H1 (cell line): ENCODE data around the gene CHRD. TPM values are rescaled to one million over a fixed set of nuclear protein-coding genes. Genes with fewer than 3 reads are reported as not detected.

Source experiments
- CTCF ChIA-PET: fragments of 300-600 bp; sonication (Branson Sonifier 250); formaldehyde crosslinking; loops from one replicate; lab custom pipeline; 2021; ENCODE audit not compliant: partially characterized antibody; lab: Charles Lee
- POLR2A ChIA-PET: fragments of 300-600 bp; sonication (Branson Sonifier 250); formaldehyde crosslinking; loops from one replicate; lab custom pipeline; 2021; ENCODE audit warnings: inconsistent platforms; ENCODE audit not compliant: partially characterized antibody; lab: Charles Lee
- DNase-seq, 2 experiments: peaks; one replicate each; pipeline versions ENCODE4 v3.0.0 to v3.0.0-alpha.2; 2010 to 2022; ENCODE audit warnings: low spot score in 2 of 2, low read depth in 1 of 2, mixed read lengths in 1 of 2
- FAIRE-seq: peaks from 2 replicates; lab custom pipeline; 2011; peaks lifted over from hg19 to GRCh38; lab: Jason Lieb, UNC
- H2AFZ ChIP-seq: 2 replicates; pipeline ENCODE4 v1.8.1; 2012; ENCODE audit warnings: low read length, inconsistent platforms
- H2AK5ac ChIP-seq: 2 replicates; pipeline ENCODE4 v1.6.1; 2013; ENCODE audit warnings: low read depth, low read length
- H2BK120ac ChIP-seq: replicated peaks from 2 replicates; pipeline ENCODE3; 2013; ENCODE audit warnings: low read depth, low read length, inconsistent platforms
- H2BK12ac ChIP-seq: 2 replicates; pipeline ENCODE4 v1.6.1; 2013; ENCODE audit warnings: low read depth, low read length
- H2BK15ac ChIP-seq: 2 replicates; pipeline ENCODE4 v1.6.1; 2013; ENCODE audit warnings: low read length
- H2BK20ac ChIP-seq: 2 replicates; pipeline ENCODE4 v1.6.1; 2013; ENCODE audit warnings: low read length
- H2BK5ac ChIP-seq: 2 replicates; pipeline ENCODE4 v1.6.1; 2013; ENCODE audit warnings: low read depth, low read length
- H3K14ac ChIP-seq: 2 replicates; pipeline ENCODE4 v1.6.1; 2013; ENCODE audit warnings: inconsistent platforms; ENCODE audit not compliant: insufficient read length
- H3K18ac ChIP-seq: 2 replicates; pipeline ENCODE4 v1.6.1; 2013; ENCODE audit warnings: low read length; ENCODE audit errors: extremely low read depth
- H3K23ac ChIP-seq: 2 replicates; pipeline ENCODE4 v1.6.1; 2013; ENCODE audit warnings: inconsistent platforms; ENCODE audit not compliant: insufficient read length
- H3K23me2 ChIP-seq: 2 replicates; pipeline ENCODE4 v1.6.1; 2013; ENCODE audit warnings: low read depth, low read length
- H3K27ac ChIP-seq: 2 replicates; pipeline ENCODE4 v1.6.1; 2011; ENCODE audit warnings: low read depth, low read length, inconsistent platforms
- H3K27me3 ChIP-seq, 4 experiments: replicated peaks in 1 of 4; 1 replicate in 1 of 4; 2 replicates in 3 of 4; pipeline versions ENCODE4 v1.6.1 to v1.8.1; 2011 to 2013; ENCODE audit warnings: low read length in 3 of 4, mild to moderate bottlenecking in 3 of 4, inconsistent platforms in 2 of 4, mixed read lengths in 2 of 4, moderate library complexity in 1 of 4; ENCODE audit not compliant: control insufficient read depth in 3 of 4, insufficient read depth in 3 of 4; ENCODE audit errors: extremely low read depth in 1 of 4
- H3K36me3 ChIP-seq, 4 experiments: 2 replicates each; pipeline versions ENCODE4 v1.6.1 to v1.8.1; 2011 to 2013; ENCODE audit warnings: mild to moderate bottlenecking in 4 of 4, low read length in 3 of 4, moderate library complexity in 2 of 4, control low read depth in 1 of 4, inconsistent platforms in 1 of 4; ENCODE audit not compliant: insufficient read depth in 4 of 4, control insufficient read depth in 2 of 4
- H3K4ac ChIP-seq: replicated peaks from 2 replicates; pipeline ENCODE3; 2013; ENCODE audit warnings: low read length, low read depth, mixed read lengths, inconsistent platforms; ENCODE audit not compliant: insufficient read length
- H3K4me1 ChIP-seq, 4 experiments: replicated peaks in 1 of 4; 1 replicate in 1 of 4; 2 replicates in 3 of 4; pipeline versions ENCODE4 v1.6.1 to v1.8.1; 2011 to 2013; ENCODE audit warnings: low read length in 3 of 4, inconsistent platforms in 2 of 4, mixed read lengths in 1 of 4; ENCODE audit not compliant: insufficient read depth in 4 of 4, control insufficient read depth in 3 of 4
- H3K4me2 ChIP-seq, 2 experiments: 2 replicates each; pipeline versions ENCODE4 v1.6.1 to v1.8.1; 2011 to 2013; ENCODE audit warnings: low read depth in 2 of 2, low read length in 2 of 2, control low read depth in 1 of 2, inconsistent platforms in 1 of 2, mild to moderate bottlenecking in 1 of 2; ENCODE audit not compliant: insufficient read depth in 1 of 2
- H3K4me3 ChIP-seq, 4 experiments: fragments of 200-600, 300-600 bp in 1 of 4; sonication (generic), shearing (Covaris generic), sonication (Bioruptor Twin) in 1 of 4; 2 replicates each; pipeline versions ENCODE4 v1.5.1 to v1.8.1; 2011 to 2016; ENCODE audit warnings: low read length in 4 of 4, low read depth in 3 of 4, control low read depth in 2 of 4, inconsistent platforms in 2 of 4, mild to moderate bottlenecking in 2 of 4, mixed read lengths in 1 of 4, moderate library complexity in 1 of 4; ENCODE audit not compliant: insufficient read depth in 2 of 4; ENCODE audit errors: extremely low read depth in 1 of 4
- H3K56ac ChIP-seq: replicated peaks from 2 replicates; pipeline ENCODE3; 2013; ENCODE audit warnings: low read depth, mild to moderate bottlenecking, mixed read lengths, low read length, inconsistent platforms; ENCODE audit not compliant: insufficient read length
- H3K79me1 ChIP-seq: 2 replicates; pipeline ENCODE4 v1.6.1; 2013; ENCODE audit warnings: low read depth, low read length, control low read depth
- H3K79me2 ChIP-seq, 2 experiments: 2 replicates each; pipeline versions ENCODE4 v1.6.1 to v1.8.1; 2012 to 2013; ENCODE audit warnings: low read length in 2 of 2, mild to moderate bottlenecking in 2 of 2, inconsistent platforms in 1 of 2; ENCODE audit not compliant: insufficient read depth in 2 of 2, control insufficient read depth in 1 of 2
- H3K9ac ChIP-seq, 4 experiments: replicated peaks in 1 of 4; 1 replicate in 1 of 4; 2 replicates in 3 of 4; pipeline versions ENCODE4 v1.6.1 to v1.8.1; 2011 to 2013; ENCODE audit warnings: low read depth in 3 of 4, low read length in 3 of 4, control low read depth in 2 of 4, mild to moderate bottlenecking in 2 of 4, moderate library complexity in 2 of 4, inconsistent platforms in 1 of 4; ENCODE audit errors: extremely low read depth in 1 of 4
- H3K9me3 ChIP-seq, 2 experiments: 2 replicates each; pipeline versions ENCODE4 v1.6.1 to v1.8.1; 2012 to 2013; ENCODE audit warnings: mild to moderate bottlenecking in 2 of 2, moderate library complexity in 2 of 2, control low read depth in 1 of 2, inconsistent platforms in 1 of 2, low read depth in 1 of 2, low read length in 1 of 2, mixed read lengths in 1 of 2; ENCODE audit not compliant: insufficient read depth in 2 of 2
- H4K20me1 ChIP-seq, 2 experiments: replicated peaks in 1 of 2; 2 replicates each; pipeline versions ENCODE3 to v1.8.1; 2011 to 2013; ENCODE audit warnings: inconsistent platforms in 2 of 2, low read length in 2 of 2, mild to moderate bottlenecking in 1 of 2; ENCODE audit not compliant: insufficient read depth in 2 of 2, control insufficient read depth in 1 of 2
- H4K5ac ChIP-seq: 2 replicates; pipeline ENCODE4 v1.6.1; 2013; ENCODE audit warnings: low read length, low read depth, mixed read lengths, inconsistent platforms; ENCODE audit not compliant: insufficient read length
- H4K8ac ChIP-seq: 2 replicates; pipeline ENCODE4 v1.8.0; 2013; ENCODE audit warnings: mild to moderate bottlenecking, moderate library complexity, low read length, inconsistent platforms; ENCODE audit not compliant: insufficient read depth; ENCODE audit errors: extremely low read depth
- H4K91ac ChIP-seq: replicated peaks from 2 replicates; pipeline ENCODE3; 2013; ENCODE audit warnings: low read length, mixed read lengths, inconsistent platforms; ENCODE audit not compliant: insufficient read length
- BACH1 ChIP-seq: IDR thresholded peaks from 2 replicates; pipeline ENCODE4 v1.6.1; 2012; ENCODE audit warnings: low read length, improper control_type of control experiment
- E2F6 ChIP-seq: IDR thresholded peaks from 2 replicates; pipeline ENCODE4 v1.6.1; 2012; ENCODE audit warnings: inconsistent platforms
- EGR1 ChIP-seq: IDR thresholded peaks from 2 replicates; pipeline ENCODE4 v1.6.1; 2011; ENCODE audit warnings: low read depth, low read length, borderline replicate concordance
- EZH2 ChIP-seq: fragments of 200-600 bp; sonication (generic); IDR thresholded peaks from 2 replicates; pipeline ENCODE4 v1.7.1; 2012; ENCODE audit warnings: low read depth, mild to moderate bottlenecking, moderate library complexity, low read length, inconsistent platforms; ENCODE audit not compliant: severe bottlenecking
- KDM4A ChIP-seq: IDR thresholded peaks from one replicate; pipeline ENCODE4 v1.7.1; 2012; ENCODE audit warnings: low read depth, mild to moderate bottlenecking, moderate library complexity, low read length, inconsistent platforms; ENCODE audit not compliant: severe bottlenecking
- MAFK ChIP-seq: IDR thresholded peaks from 2 replicates; pipeline ENCODE4 v1.6.1; 2012; ENCODE audit warnings: low read depth, mild to moderate bottlenecking, improper control_type of control experiment, low read length
- PHF8 ChIP-seq: fragments of 200-600 bp; sonication (generic); conservative IDR thresholded peaks from 2 replicates; pipeline ENCODE4 v1.7.1; 2012; ENCODE audit warnings: low read depth, mild to moderate bottlenecking, inconsistent platforms, low read length, moderate library complexity
- TAF1 ChIP-seq: IDR thresholded peaks from 2 replicates; pipeline ENCODE4 v1.6.1; 2011; ENCODE audit warnings: mild to moderate bottlenecking, low read depth, low read length
- ZNF274 ChIP-seq: IDR thresholded peaks from 2 replicates; pipeline ENCODE4 v1.7.0; 2012; ENCODE audit warnings: low read length, borderline replicate concordance; ENCODE audit errors: extremely low read depth
- whole genome bisulfite sequencing, 2 experiments: shearing (Covaris generic) in 1 of 2; methylation state at CpG; one replicate each; pipeline versions ENCODE4 v1.1.6 to v1.1.7; 2013 to 2015; ENCODE audit warnings: low lambda C conversion rate in 2 of 2, mixed read lengths in 2 of 2, inconsistent platforms in 1 of 2, low coverage in 1 of 2, missing lambda C conversion rate in 1 of 2; ENCODE audit not compliant: insufficient replicate concordance in 2 of 2, insufficient coverage in 1 of 2, insufficient read length in 1 of 2; ENCODE audit errors: extremely low coverage in 1 of 2, missing lambda C conversion rate in 1 of 2; 5-methylcytosine and 5-hydroxymethylcytosine counted together
- polyA plus RNA-seq, 7 experiments: library from polyadenylated mRNA; depleted of rRNA in 3 of 7; stranded (reverse) in 5 of 7; unstranded in 2 of 7; fragments of >200 nt in 5 of 7; fragments of 200-250 nt in 2 of 7; gene quantifications; 1 replicate in 5 of 7; 2 replicates in 1 of 7; 4 replicates in 1 of 7; pipeline versions ENCODE4 v1.2.1 to v1.2.3, GENCODE V29; 2011 to 2013; ENCODE audit warnings: missing spikeins in 2 of 7, mixed read lengths in 2 of 7
- total RNA-seq: library from RNA; stranded (reverse); fragmentation: NEBNext Ultra II Directional; extraction: Animal tissue kit (Norgen Biotek cat#: 25700); gene quantifications from 2 replicates; pipeline ENCODE4 v1.2.1, GENCODE V29; 2021
- TF ChIP-seq, protein P1 (sequence below): IDR thresholded peaks from 2 replicates; pipeline ENCODE4 v1.6.1; 2012; ENCODE audit warnings: inconsistent platforms

CHRD gene
- total and polyA plus RNA-seq, 2 of the 8 experiments (the other 6 are each of a cell fraction or from before 2014, with no cell fraction given), result 0.62 to 0.86 TPM

GRCh38 chr3:184361532-184361931 lies 18.3 kb upstream of the CHRD start, which contains the start of the genes CLCN2 and POLR2H:
CLCN2 (minus strand) TSS chr3:184361605; CDS start chr3:184361479, 126 bp downstream.
POLR2H (plus strand) TSS chr3:184361710; CDS start chr3:184363493, 1,783 bp downstream.
- peak within 1 kb of the TSS; percentile 77 to 88 (median 80) for H3K4me3 ChIP-seq
- peak within 1 kb of the TSS; percentile 95; the same call in 1 of the 2 replicates for H2AK5ac ChIP-seq
- peaks cover 22% of the 10 kb centered on the region for H3K23me2 ChIP-seq
- peak within 1 kb of the TSS; percentile 78 for H3K4ac ChIP-seq
- peak within 1 kb of the TSS; percentile 78 for H3K18ac ChIP-seq
- FAIRE-seq, result no peak
- peak within 1 kb of the TSS; percentile 67 for H3K56ac ChIP-seq
- peaks cover 0 to 8% (median 3%) of the 10 kb centered on the region in 4 experiments; a peak in 3 of 7 replicates for H3K27me3 ChIP-seq
- H2BK120ac ChIP-seq, result peak within 1 kb of the TSS; percentile 7
- peaks cover 3 to 18% (median 12%) of the 10 kb centered on the region in 4 experiments for H3K4me1 ChIP-seq
- WGBS, 2 experiments, result 0% methylated on average over 39 of the region's 56 CpGs; no CpG with 5 or more reads in 1 of the 2 experiments
- H2BK5ac ChIP-seq, result peak within 1 kb of the TSS; percentile 88
- peak within 1 kb of the TSS; percentile 92 for H3K27ac ChIP-seq
- peaks cover 6 to 12% of the 10 kb centered on the region in 2 experiments for H4K20me1 ChIP-seq
- peak within 1 kb of the TSS; percentile 37; the same call in 1 of the 2 replicates for H2AFZ ChIP-seq
- ChIA-PET POLR2A (interaction anchor here (0.8 to 5.2 kb wide), 16 partner anchors 9 to 375 kb away, joined by 3 to 32 read pairs (median 6); partner anchors contain the start of gene FAM131A), CTCF (interaction anchor here (0.7 to 7.1 kb wide), 7 partner anchors 8 to 466 kb away, joined by 3 to 47 read pairs (median 5); no protein-coding TSS in a partner anchor)
- no peaks in the 10 kb centered on the region for H3K9me3 ChIP-seq
- H3K36me3 ChIP-seq, result peaks cover 7 to 28% (median 18%) of the 10 kb centered on the region in 4 experiments; a peak in 7 of 8 replicates
- peak within 1 kb of the TSS; percentile 75 for H2BK12ac ChIP-seq
- H3K79me2 ChIP-seq, result peaks cover 0 to 15% of the 10 kb centered on the region in 2 experiments; a peak in 2 of 4 replicates
- no peak within 1 kb of the TSS for H3K14ac ChIP-seq
- TF ChIP-seq EZH2, result no peak
- no peak for TF ChIP-seq BACH1
- peak; percentile 13; the same call in 1 of the 2 replicates for TF ChIP-seq E2F6
- 0 out of 2 replicates have a peak, but pooled peaks have one; percentile 4 for TF ChIP-seq EGR1
- TF ChIP-seq MAFK, result no peak
- TF ChIP-seq PHF8, result peak; percentile 56
- no peak for TF ChIP-seq ZNF274
- TF ChIP-seq, protein P1, sequence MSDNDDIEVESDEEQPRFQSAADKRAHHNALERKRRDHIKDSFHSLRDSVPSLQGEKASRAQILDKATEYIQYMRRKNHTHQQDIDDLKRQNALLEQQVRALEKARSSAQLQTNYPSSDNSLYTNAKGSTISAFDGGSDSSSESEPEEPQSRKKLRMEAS, result no peak
- TF ChIP-seq TAF1, result 0 out of 2 replicates have a peak, but pooled peaks have one; percentile 18
- TF ChIP-seq KDM4A, result peak; percentile 57
- peak within 1 kb of the TSS; percentile 85 for H4K5ac ChIP-seq
- 0 out of 2 replicates have a peak within 1 kb of the TSS, but pooled peaks have one; percentile 61 for H2BK15ac ChIP-seq
- no peak within 1 kb of the TSS for H2BK20ac ChIP-seq
- 0 out of 2 replicates have a peak, but pooled peaks cover 3% of the 10 kb centered on the region for H3K79me1 ChIP-seq
- H3K23ac ChIP-seq, result no peak within 1 kb of the TSS
- DNase-seq, result peak in 1 of 2 experiments; percentile 81
- H3K9ac ChIP-seq, result peak within 1 kb of the TSS; percentile 54 to 92 (median 72)
- peak within 1 kb of the TSS; percentile 76 for H4K91ac ChIP-seq
- peak within 1 kb of the TSS; percentile 94 to 98 for H3K4me2 ChIP-seq
- peak within 1 kb of the TSS; percentile 97; the same call in 1 of the 2 replicates for H4K8ac ChIP-seq
